Measurements from ENCODE around the gene PSMD3.

- TF ChIP-seq CTCF (IDR thresholded peaks at IDR 0.05), result no peak
- no peak for TF ChIP-seq POLR2A (IDR thresholded peaks at IDR 0.05)
Observed at GRCh38 chr17:39971076-39971603, 9.5 kb upstream of the PSMD3 start.
